ENCODE results near the gene BTBD8. TPM values are rescaled to one million over a fixed set of nuclear protein-coding genes. Genes with fewer than 3 reads are reported as not detected.

Gene BTBD8
- total RNA-seq, 2 experiments from 2014 or later: 0.28 to 3.3 TPM

DNA sequence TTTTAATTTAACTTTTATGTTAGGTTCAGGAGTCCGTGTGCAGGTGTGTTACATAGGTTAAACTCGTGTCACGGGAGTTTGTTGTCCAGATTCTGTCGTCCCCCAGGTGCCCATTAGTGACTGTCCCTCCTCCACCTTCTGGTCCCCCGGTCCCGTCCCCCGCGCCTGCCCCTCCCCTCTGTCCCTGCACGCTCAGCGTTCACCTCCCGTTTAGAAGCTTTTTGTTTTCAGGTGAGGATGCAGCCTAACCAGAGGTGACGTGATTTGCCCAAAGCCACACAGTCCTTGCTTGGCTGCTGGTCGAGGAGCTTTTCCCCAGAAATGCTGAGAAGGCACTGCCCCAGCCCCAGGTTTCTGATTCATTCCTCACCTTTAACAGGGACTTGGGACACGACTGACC is 138.4 kb downstream of the BTBD8 start:
- Histone ChIP-seq H3K36me3 (ENCODE audit: insufficient read depth, low read length) (no peaks in the 10 kb centered on the region), H4K20me1 (ENCODE audit: insufficient read depth, low read length) (no peaks in the 10 kb centered on the region), H3K9me2 (ENCODE audit: insufficient read depth, low read length) (no peaks in the 10 kb centered on the region), H2AFZ (ENCODE audit: low read length) (no peak overlapping the region), H3K4me1 (ENCODE audit: insufficient read depth, low read length, poor library complexity, severe bottlenecking) (no peaks in the 10 kb centered on the region), H3K27ac (ENCODE audit: low read depth, low read length, poor library complexity, severe bottlenecking) (no peak overlapping the region), H3K4me2 (ENCODE audit: low read length) (no peak overlapping the region), H3K79me2 (ENCODE audit: insufficient read depth, low read depth, low read length) (no peaks in the 10 kb centered on the region), H3K9me3 (ENCODE audit: low read length) (no peaks in the 10 kb centered on the region), H3K4me3 (ENCODE audit: low read depth, low read length, poor library complexity, severe bottlenecking) (no peak overlapping the region)
- no TSS peak for BruUV-seq (replicated peaks)
- POLR2A ChIA-PET: interaction anchor here (0.6 kb wide), 2 partner anchors 112 to 1691 kb away, joined by 6 to 9 read pairs; partner anchors contain the start of gene GCLM
- TF ChIP-seq EZH2phosphoT487 (IDR thresholded peaks at IDR 0.05; ENCODE audit: borderline replicate concordance, low read depth, low read length): no peak
- TF ChIP-seq, protein P1, sequence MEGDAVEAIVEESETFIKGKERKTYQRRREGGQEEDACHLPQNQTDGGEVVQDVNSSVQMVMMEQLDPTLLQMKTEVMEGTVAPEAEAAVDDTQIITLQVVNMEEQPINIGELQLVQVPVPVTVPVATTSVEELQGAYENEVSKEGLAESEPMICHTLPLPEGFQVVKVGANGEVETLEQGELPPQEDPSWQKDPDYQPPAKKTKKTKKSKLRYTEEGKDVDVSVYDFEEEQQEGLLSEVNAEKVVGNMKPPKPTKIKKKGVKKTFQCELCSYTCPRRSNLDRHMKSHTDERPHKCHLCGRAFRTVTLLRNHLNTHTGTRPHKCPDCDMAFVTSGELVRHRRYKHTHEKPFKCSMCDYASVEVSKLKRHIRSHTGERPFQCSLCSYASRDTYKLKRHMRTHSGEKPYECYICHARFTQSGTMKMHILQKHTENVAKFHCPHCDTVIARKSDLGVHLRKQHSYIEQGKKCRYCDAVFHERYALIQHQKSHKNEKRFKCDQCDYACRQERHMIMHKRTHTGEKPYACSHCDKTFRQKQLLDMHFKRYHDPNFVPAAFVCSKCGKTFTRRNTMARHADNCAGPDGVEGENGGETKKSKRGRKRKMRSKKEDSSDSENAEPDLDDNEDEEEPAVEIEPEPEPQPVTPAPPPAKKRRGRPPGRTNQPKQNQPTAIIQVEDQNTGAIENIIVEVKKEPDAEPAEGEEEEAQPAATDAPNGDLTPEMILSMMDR (conservative IDR thresholded peaks at IDR 0.05; ENCODE audit: low read length): no peak
- intact Hi-C loops (cut with micrococcal nuclease; ENCODE audit: unreplicated experiment): no loop called here
- CTCF ChIA-PET (ENCODE audit: unreplicated experiment): no interaction called here
- no peak for DNase-seq (ENCODE audit: low spot score)

DNA sequence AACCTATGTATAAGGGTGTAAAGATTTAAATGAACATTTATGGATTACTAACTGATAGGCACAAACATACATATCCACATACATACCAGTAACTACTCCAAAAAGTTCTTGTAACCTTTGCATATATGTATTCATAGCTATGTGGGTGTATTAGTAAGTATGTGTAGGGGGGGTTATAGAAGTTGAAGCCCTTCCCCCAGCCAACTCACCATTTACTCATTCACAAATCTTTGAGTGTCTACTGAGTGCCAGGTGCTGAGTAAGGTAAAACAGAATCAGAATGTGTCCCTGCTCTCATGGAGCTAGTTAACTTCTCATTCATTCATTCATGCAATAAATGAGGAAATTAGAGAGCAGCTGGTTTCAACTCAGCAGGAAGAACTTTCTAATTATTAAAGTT is 138.9 kb downstream of the BTBD8 start:
- CTCF ChIA-PET (ENCODE audit: unreplicated experiment): no interaction called here
- Histone ChIP-seq H4K20me1 (ENCODE audit: insufficient read depth, low read length) (no peaks in the 10 kb centered on the region), H3K4me1 (ENCODE audit: insufficient read depth, low read length, poor library complexity, severe bottlenecking) (no peaks in the 10 kb centered on the region), H2AFZ (ENCODE audit: low read length) (no peak overlapping the region), H3K4me2 (ENCODE audit: low read length) (no peak overlapping the region), H3K4me3 (ENCODE audit: low read depth, low read length, poor library complexity, severe bottlenecking) (no peak overlapping the region), H3K36me3 (ENCODE audit: insufficient read depth, low read length) (no peaks in the 10 kb centered on the region), H3K9me3 (ENCODE audit: low read length) (no peaks in the 10 kb centered on the region), H3K79me2 (ENCODE audit: insufficient read depth, low read depth, low read length) (no peaks in the 10 kb centered on the region), H3K9me2 (ENCODE audit: insufficient read depth, low read length) (no peaks in the 10 kb centered on the region), H3K27ac (ENCODE audit: low read depth, low read length, poor library complexity, severe bottlenecking) (no peak overlapping the region)
- DNase-seq (ENCODE audit: low spot score): no peak
- intact Hi-C loops (cut with micrococcal nuclease; ENCODE audit: unreplicated experiment): no loop called here
- TF ChIP-seq EZH2phosphoT487 (IDR thresholded peaks at IDR 0.05; ENCODE audit: borderline replicate concordance, low read depth, low read length): no peak
- TF ChIP-seq, protein P1 (conservative IDR thresholded peaks at IDR 0.05; ENCODE audit: low read length): no peak
- no TSS peak for BruUV-seq (replicated peaks)
- POLR2A ChIA-PET: interaction anchor here (0.6 kb wide), 1 partner anchor 1690 kb away, joined by 9 read pairs; the partner anchor contains the start of gene GCLM

DNA sequence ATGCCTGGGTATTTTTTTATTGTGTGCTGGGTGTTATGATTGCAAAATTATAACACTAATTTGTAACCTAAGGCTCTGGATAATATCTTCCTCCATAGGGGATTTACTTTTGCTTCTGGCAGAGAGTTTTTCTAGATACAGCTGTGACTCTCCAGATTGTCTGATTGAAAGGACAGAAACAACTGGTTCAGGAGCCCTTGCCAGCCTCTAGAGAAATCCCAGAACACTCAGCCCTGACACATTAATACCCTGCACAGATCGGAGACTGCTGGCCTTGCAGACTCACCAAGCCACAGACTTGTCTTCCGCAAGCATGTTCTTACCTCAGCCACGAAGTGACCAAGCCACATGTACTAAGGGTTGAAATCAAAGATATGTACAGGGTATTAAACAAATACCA is 148.3 kb downstream of the BTBD8 start:
- no TSS peak for BruUV-seq (replicated peaks)
- Histone ChIP-seq H3K4me1 (ENCODE audit: insufficient read depth, low read length, poor library complexity, severe bottlenecking) (no peaks in the 10 kb centered on the region), H3K9me2 (ENCODE audit: insufficient read depth, low read length) (no peaks in the 10 kb centered on the region), H3K79me2 (ENCODE audit: insufficient read depth, low read depth, low read length) (no peaks in the 10 kb centered on the region), H3K4me3 (ENCODE audit: low read depth, low read length, poor library complexity, severe bottlenecking) (no peak overlapping the region), H2AFZ (ENCODE audit: low read length) (no peak overlapping the region), H3K4me2 (ENCODE audit: low read length) (no peak overlapping the region), H3K9me3 (ENCODE audit: low read length) (no peaks in the 10 kb centered on the region), H4K20me1 (ENCODE audit: insufficient read depth, low read length) (no peaks in the 10 kb centered on the region), H3K36me3 (ENCODE audit: insufficient read depth, low read length) (no peaks in the 10 kb centered on the region), H3K27ac (ENCODE audit: low read depth, low read length, poor library complexity, severe bottlenecking) (no peak overlapping the region)
- ChIA-PET POLR2A (no interaction called here), CTCF (ENCODE audit: unreplicated experiment) (no interaction called here)
- TF ChIP-seq, protein P1 (conservative IDR thresholded peaks at IDR 0.05; ENCODE audit: low read length): no peak
- TF ChIP-seq EZH2phosphoT487 (IDR thresholded peaks at IDR 0.05; ENCODE audit: borderline replicate concordance, low read depth, low read length): no peak
- DNase-seq (ENCODE audit: low spot score): no peak
- intact Hi-C loops (cut with micrococcal nuclease; ENCODE audit: unreplicated experiment): no loop called here

Measured in OCI-LY7 (cell line).